GM13977 (cell line): Measurements from ENCODE around the gene KRT78.

Experiments
- DNase-seq: peaks from one replicate; pipeline ENCODE4 v3.0.0; 2012; ENCODE audit warnings: low spot score
- in situ Hi-C: fragments of 300-500 bp; cut with MboI; formaldehyde crosslinking; loops from one replicate; pipeline ENCODE4 v1.12.0; 2022; ENCODE audit warnings: low sequenced_read_pairs, low pct_unique_long_range_greater_than_20kb, mixed read lengths, inconsistent platforms; ENCODE audit not compliant: unreplicated experiment
- TF ChIP-seq, protein P1 (sequence below): IDR thresholded peaks from 2 replicates; pipeline ENCODE4 v1.5.1; 2012; ENCODE audit warnings: mild to moderate bottlenecking, control low read depth; ENCODE audit not compliant: insufficient read depth; ENCODE audit errors: extremely low read depth, missing control alignments

The KRT78 gene

DNA sequence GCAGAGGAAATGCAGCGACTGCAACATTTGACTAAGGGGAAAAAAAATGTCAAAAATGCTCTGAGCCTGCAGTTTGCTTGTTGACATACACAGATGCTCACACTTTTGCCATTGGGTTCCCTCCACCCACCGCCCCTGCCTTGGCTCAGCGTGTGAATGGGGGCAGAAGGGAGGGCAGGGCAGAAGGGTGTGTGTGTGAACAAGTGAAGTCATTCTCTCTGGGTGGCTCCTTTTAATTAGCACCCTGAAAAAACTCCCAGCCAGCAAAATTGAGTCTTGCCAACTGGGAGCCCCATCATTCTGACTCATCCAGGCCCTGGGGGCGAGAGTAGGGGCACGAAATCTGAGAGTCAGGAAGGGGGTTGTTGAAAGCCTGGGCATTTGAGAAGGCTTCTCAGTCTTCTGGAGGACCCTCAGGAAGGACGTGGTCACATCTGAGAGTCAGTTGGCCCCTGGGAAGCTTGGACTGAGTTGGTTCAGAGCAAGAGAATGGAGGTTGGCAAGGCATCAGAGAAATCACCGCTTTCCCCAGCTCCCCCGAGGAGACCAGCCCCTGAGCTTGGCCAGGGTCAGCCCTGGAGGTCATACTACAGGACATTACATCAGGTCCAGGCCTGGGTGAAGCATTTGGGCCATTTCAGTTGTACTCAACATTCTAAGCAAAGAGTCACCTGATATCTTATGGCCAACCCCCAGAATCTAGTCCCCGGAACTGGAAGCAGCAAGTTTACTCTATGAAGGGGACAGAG, 22.7 kb upstream of the KRT78 start:
- in situ Hi-C loops: no loop called here
- TF ChIP-seq, protein P1, sequence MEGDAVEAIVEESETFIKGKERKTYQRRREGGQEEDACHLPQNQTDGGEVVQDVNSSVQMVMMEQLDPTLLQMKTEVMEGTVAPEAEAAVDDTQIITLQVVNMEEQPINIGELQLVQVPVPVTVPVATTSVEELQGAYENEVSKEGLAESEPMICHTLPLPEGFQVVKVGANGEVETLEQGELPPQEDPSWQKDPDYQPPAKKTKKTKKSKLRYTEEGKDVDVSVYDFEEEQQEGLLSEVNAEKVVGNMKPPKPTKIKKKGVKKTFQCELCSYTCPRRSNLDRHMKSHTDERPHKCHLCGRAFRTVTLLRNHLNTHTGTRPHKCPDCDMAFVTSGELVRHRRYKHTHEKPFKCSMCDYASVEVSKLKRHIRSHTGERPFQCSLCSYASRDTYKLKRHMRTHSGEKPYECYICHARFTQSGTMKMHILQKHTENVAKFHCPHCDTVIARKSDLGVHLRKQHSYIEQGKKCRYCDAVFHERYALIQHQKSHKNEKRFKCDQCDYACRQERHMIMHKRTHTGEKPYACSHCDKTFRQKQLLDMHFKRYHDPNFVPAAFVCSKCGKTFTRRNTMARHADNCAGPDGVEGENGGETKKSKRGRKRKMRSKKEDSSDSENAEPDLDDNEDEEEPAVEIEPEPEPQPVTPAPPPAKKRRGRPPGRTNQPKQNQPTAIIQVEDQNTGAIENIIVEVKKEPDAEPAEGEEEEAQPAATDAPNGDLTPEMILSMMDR: no peak
- DNase-seq: no peak

DNA sequence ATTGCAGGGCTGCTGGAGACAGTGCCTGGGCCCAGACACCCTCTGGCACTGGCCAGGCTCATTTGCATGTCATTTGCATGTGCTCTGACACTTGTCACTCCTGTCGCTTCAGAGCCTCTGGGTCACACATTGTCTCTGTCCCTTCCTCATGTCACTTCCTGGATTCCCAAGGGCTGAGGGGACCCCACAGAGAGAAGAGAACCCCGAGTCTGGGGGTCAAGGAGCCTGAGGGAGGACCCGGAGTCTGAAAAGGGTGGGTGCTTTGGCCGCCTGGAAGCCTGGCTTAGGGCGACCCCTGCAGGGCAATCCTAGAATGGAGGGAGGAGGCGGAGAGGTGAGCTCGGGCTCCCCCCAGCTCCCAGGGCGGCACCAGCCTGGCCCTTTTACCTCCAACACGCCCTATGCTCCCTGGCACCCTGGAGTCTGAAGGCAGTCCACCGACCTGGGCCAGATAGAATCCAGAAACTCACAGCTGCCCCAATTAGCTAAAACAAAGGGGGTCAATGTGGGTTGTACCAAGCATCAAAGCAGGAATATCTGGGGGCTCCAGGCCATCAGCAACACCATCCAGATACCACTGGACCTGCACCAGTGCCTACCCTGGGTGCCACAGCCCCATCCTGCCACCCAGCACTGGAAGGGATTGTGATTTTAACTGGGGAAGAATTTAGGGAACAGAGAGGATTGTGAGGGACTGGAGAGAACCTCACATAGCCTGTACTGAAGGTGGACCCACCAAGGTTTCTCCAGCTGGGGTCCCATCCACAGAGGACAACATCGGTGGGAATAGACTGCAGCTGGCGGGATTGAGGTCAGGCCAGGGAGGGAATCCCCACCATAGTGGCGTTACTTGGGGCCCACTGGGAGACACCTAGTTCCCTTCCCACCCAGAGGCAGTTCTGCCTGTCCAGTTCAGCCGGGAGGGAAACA, 21.8 kb upstream of the KRT78 start:
- TF ChIP-seq, protein P1: peak; percentile 73
- in situ Hi-C loops: no loop called here
- DNase-seq: peak; percentile 85

DNA sequence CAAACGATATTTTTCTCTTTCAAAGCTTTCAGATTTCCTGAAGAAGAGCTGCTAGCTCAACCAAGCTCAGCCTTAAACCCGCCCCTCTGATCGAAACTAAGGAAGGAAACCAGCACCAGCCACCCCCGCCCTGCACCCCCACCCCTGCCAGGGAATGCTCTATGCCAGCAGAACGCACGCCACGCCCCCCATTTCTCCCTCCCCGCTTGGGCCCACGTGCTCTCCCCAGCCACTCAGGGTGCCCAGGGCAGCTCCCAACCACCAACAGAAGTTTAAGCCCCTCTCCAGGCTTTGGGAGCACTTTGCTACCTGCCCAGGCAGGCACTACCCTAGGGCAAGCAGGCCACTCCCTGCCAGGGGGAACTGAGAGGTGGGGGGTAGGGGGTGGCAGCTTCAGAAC, 18.8 kb upstream of the KRT78 start:
- DNase-seq: no peak
- TF ChIP-seq, protein P1: no peak
- in situ Hi-C loops: no loop called here

DNA sequence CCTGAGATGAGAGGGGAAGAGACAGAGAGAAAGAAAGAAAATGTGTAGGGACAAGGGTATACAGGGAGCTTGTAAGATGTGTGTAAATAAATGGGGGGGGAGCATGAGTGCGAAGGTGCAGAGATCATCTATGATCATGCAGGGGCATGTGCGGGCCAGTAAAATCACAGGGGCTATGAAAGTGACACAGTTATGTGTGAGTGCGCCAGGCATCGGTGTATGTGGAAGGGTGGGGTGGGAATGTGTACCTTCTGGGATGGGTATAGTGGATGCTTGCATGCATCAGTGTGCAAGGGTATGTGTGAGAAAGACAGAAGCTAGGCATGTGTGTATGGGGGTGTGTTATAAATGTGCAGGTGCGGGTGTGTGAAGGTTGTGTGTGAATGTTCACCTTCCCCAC, 18.4 kb upstream of the KRT78 start:
- TF ChIP-seq, protein P1: no peak
- DNase-seq: no peak
- in situ Hi-C loops: no loop called here

DNA sequence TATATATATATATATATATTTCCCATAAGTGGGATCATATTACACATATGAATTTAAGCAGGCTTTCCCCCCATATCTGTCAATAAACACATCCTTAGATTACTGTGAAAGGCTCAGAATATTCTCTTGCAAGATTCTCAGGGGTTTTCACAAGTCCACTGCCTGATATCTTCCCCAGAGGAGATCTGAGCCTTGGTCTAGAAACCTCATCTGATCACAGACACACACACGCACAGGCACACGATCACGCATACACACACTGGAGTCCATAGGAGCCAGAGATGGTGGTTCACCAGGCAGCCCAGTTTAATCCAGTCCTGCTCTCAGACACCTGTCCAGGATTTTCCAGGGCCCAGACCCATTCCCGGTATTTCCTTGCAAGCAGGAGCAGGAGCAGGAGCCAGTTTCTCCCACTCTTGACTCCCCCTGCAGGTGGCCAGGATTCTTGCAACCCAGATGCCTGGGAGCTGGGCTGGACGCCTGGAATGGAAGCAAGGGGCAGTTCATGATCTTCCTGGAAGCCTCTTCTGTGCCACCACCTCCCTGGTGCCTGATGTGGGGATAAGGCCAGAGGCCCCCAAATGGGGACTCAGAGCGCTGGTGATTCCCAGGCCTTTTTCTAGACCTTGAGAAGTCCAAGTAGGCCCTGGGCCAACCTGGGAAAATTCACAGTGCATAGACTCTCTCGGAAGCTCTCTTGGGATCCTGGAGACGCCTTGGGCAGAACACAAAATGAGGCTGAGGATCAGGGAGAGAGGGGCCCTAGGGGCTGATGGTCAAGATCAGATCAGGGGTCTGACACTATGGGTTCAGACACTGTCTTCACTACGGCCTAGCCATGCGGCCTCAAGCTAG, 16.5 kb upstream of the KRT78 start:
- peak; percentile 62 for DNase-seq
- in situ Hi-C loops: no loop called here
- TF ChIP-seq, protein P1: peak; percentile 66

DNA sequence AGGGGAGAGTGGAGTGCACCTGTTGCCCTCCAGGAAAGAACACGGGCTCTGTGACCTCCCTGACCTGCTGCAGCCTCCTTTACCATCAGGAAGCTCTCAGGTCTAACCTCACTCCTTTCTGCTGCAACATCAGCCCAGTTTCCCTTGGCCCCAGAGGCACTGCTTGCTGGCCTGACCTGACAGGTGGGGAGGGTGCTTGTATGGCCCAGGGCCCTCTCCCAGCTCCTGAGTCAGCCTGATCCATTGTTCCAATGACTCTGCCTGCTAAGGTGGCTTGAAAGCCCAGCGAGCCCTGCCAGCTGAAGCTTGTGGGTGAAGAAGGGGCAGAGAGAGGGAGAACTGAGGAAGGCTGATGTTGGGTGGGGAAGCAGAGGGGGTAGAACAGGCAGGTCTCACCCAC, 13.2 kb upstream of the KRT78 start:
- TF ChIP-seq, protein P1: no peak
- no peak for DNase-seq
- in situ Hi-C loops: no loop called here
